Fibroblast of lung (primary cell): Measurements from ENCODE around the gene MXD1. TPM values are rescaled to one million over a fixed set of nuclear protein-coding genes. Genes with fewer than 3 reads are reported as not detected.

Source experiments
- DNase-seq, 2 donors: peaks; one replicate each; pipeline versions ENCODE4 v3.0.0 to v3.0.0-alpha.2; 2010; ENCODE audit warnings: low read depth in 2 of 2
- H2AFZ ChIP-seq: 2 replicates; pipeline ENCODE4 v1.5.1; 2012; ENCODE audit warnings: low read length, control low read depth, inconsistent platforms
- H3K27ac ChIP-seq: 2 replicates; pipeline ENCODE4 v1.5.1; 2011; ENCODE audit warnings: low read length, control low read depth; ENCODE audit not compliant: insufficient read depth
- H3K27me3 ChIP-seq: 2 replicates; pipeline ENCODE4 v1.5.1; 2011; ENCODE audit warnings: mild to moderate bottlenecking, low read length; ENCODE audit not compliant: control insufficient read depth, insufficient read depth
- H3K36me3 ChIP-seq: 2 replicates; pipeline ENCODE4 v1.5.1; 2011; ENCODE audit warnings: low read length; ENCODE audit not compliant: control insufficient read depth, insufficient read depth
- H3K4me1 ChIP-seq: 2 replicates; pipeline ENCODE4 v1.5.1; 2011; ENCODE audit warnings: low read length; ENCODE audit not compliant: control insufficient read depth, insufficient read depth; ENCODE audit errors: extremely low read depth
- H3K4me2 ChIP-seq: 2 replicates; pipeline ENCODE4 v1.5.1; 2011; ENCODE audit warnings: low read length, control low read depth; ENCODE audit not compliant: insufficient read depth; ENCODE audit errors: extremely low read depth
- H3K4me3 ChIP-seq, 4 experiments: fragments of 200-600 bp in 1 of 4; sonication (generic) in 1 of 4; replicated peaks in 1 of 4; 2 replicates each; pipeline ENCODE4 v1.5.1; 2011 to 2016; ENCODE audit warnings: low read length in 4 of 4, low read depth in 3 of 4, mild to moderate bottlenecking in 3 of 4, control low read depth in 2 of 4, inconsistent platforms in 1 of 4, mixed read lengths in 1 of 4; ENCODE audit not compliant: insufficient read depth in 1 of 4; ENCODE audit errors: control extremely low read depth in 1 of 4
- H3K79me2 ChIP-seq: 2 replicates; pipeline ENCODE4 v1.5.1; 2012; ENCODE audit warnings: mild to moderate bottlenecking, low read length, inconsistent platforms; ENCODE audit not compliant: control insufficient read depth, insufficient read depth
- H3K9ac ChIP-seq: 2 replicates; pipeline ENCODE4 v1.5.1; 2011; ENCODE audit warnings: mild to moderate bottlenecking, low read length, control low read depth; ENCODE audit not compliant: insufficient read depth
- H3K9me3 ChIP-seq: 2 replicates; pipeline ENCODE4 v1.5.1; 2012; ENCODE audit warnings: low read depth, low read length; ENCODE audit not compliant: control insufficient read depth, insufficient read depth
- H4K20me1 ChIP-seq: 2 replicates; pipeline ENCODE4 v1.5.1; 2011; ENCODE audit warnings: low read length; ENCODE audit not compliant: control insufficient read depth, insufficient read depth; ENCODE audit errors: extremely low read depth
- EZH2 ChIP-seq: IDR thresholded peaks from 2 replicates; pipeline ENCODE4 v1.5.1; 2012; ENCODE audit warnings: low read length, control low read depth, mild to moderate bottlenecking; ENCODE audit errors: missing control alignments
- polyA plus RNA-seq, 2 donors: library from polyadenylated mRNA; depleted of rRNA in 1 of 2; stranded (reverse) in 1 of 2; unstranded in 1 of 2; fragments of >200 nt; gene quantifications; 2 replicates each; pipeline ENCODE4 v1.2.1, GENCODE V29; 2011 to 2012; ENCODE audit warnings: missing spikeins in 1 of 2
- total RNA-seq: library from RNA; depleted of rRNA; stranded (reverse); fragments of >200 nt; gene quantifications from 2 replicates; pipeline ENCODE4 v1.2.1, GENCODE V29; 2014
- TF ChIP-seq, protein P1 (sequence below), 2 donors: IDR thresholded peaks in 1 of 2; conservative IDR thresholded peaks in 1 of 2; 1 replicate in 1 of 2; 2 replicates in 1 of 2; pipeline ENCODE4 v1.5.1; 2011 to 2012; ENCODE audit warnings: low read length in 2 of 2, control low read depth in 1 of 2, inconsistent platforms in 1 of 2, low read depth in 1 of 2, mild to moderate bottlenecking in 1 of 2

Gene MXD1
- total and polyA plus RNA-seq, 2 donors (not counting 1 experiment from before 2014, with no cell fraction given), result 5.4 to 8.4 TPM

DNA sequence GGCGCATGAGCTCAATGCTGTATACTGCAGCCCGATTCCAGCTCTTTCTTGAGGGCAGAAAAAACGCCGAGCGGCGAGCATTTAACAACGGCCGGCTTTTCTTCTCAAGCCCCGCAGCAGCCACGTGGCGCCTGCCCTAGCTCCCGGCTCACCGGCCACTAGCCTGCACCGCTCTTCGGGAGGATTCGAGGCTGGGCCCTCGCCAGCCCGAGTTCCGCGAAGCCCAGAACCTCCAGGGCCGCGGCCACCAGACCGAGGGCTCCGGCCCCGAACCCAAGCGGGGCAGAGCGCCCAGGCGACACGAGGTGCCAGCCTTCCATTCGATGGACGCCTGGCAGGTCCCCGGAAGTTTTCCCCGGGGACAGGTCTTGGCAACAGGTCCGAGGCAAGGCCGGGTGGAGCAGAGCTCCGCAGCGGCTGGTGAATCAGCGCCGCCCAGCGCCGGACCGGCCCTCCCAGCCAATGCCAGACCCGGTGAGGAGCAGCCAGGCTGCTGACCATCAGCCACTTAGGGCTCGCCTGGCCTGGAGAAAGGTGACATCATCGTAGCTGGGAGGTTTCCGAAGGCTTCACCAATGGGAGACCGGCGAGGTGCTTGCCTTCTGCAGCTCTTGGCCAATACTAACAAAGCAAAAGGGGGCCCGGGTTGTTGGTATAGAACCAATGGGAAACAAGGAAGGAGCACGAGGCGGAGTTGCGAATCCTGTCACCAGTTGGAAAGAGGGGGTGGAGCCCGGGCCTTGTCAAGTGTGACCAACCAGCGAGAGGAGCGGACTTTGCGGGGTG is 552 bp upstream of the MXD1 start:
- Histone ChIP-seq H3K9ac (peak overlapping the region; percentile 91), H4K20me1 (no peaks in the 10 kb centered on the region), H3K4me1 (peaks cover 5% of the 10 kb centered on the region), H3K27ac (peak overlapping the region; percentile 92), H3K79me2 (no peaks in the 10 kb centered on the region), H3K27me3 (no peaks in the 10 kb centered on the region), H2AFZ (peak overlapping the region; percentile 45), H3K4me3 (peak overlapping the region; percentile 56 to 81 (median 66)), H3K9me3 (no peaks in the 10 kb centered on the region), H3K4me2 (peak overlapping the region; percentile 82), H3K36me3 (peaks cover 2% of the 10 kb centered on the region)
- no peak for TF ChIP-seq EZH2
- TF ChIP-seq, protein P1, sequence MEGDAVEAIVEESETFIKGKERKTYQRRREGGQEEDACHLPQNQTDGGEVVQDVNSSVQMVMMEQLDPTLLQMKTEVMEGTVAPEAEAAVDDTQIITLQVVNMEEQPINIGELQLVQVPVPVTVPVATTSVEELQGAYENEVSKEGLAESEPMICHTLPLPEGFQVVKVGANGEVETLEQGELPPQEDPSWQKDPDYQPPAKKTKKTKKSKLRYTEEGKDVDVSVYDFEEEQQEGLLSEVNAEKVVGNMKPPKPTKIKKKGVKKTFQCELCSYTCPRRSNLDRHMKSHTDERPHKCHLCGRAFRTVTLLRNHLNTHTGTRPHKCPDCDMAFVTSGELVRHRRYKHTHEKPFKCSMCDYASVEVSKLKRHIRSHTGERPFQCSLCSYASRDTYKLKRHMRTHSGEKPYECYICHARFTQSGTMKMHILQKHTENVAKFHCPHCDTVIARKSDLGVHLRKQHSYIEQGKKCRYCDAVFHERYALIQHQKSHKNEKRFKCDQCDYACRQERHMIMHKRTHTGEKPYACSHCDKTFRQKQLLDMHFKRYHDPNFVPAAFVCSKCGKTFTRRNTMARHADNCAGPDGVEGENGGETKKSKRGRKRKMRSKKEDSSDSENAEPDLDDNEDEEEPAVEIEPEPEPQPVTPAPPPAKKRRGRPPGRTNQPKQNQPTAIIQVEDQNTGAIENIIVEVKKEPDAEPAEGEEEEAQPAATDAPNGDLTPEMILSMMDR (conservative IDR thresholded peaks at IDR 0.05 in 1 of 2, IDR thresholded peaks at IDR 0.05 in 1 of 2; ENCODE audit: low read depth in 1 of 2, low read length in 2 of 2), result peak in 1 of 2 donors; percentile 0
- DNase-seq, result peak; percentile 100

DNA sequence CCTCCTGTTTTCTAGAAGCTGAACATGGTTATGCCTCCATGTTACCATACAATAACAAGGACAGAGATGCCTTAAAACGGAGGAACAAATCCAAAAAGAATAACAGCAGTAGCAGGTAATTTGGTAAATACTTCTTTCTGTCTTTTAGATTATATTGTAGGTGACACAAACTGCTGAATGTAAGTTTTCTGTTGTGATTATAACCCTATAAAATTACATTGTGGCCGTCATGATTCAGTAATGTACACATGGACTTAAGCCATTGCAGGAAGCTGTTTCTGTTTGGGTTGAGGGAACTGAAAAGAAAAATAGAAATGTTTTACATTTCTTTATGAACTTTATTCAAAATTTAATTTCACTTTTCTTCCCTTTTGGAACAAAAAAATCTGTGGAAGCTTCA is 1.2 kb downstream of the MXD1 start:
- Histone ChIP-seq H3K79me2 (no peaks in the 10 kb centered on the region), H4K20me1 (no peaks in the 10 kb centered on the region), H3K9ac (no peak overlapping the region), H2AFZ (no peak overlapping the region), H3K9me3 (no peaks in the 10 kb centered on the region), H3K27me3 (no peaks in the 10 kb centered on the region), H3K27ac (no peak overlapping the region), H3K36me3 (peaks cover 2% of the 10 kb centered on the region), H3K4me2 (peak overlapping the region; percentile 83), H3K4me1 (peaks cover 5% of the 10 kb centered on the region), H3K4me3 (peak overlapping the region; percentile 71 to 85 (median 81))
- no peak for DNase-seq
- TF ChIP-seq EZH2, result no peak
- TF ChIP-seq, protein P1 (conservative IDR thresholded peaks at IDR 0.05 in 1 of 2, IDR thresholded peaks at IDR 0.05 in 1 of 2; ENCODE audit: low read depth in 1 of 2, low read length in 2 of 2), result no peak

DNA sequence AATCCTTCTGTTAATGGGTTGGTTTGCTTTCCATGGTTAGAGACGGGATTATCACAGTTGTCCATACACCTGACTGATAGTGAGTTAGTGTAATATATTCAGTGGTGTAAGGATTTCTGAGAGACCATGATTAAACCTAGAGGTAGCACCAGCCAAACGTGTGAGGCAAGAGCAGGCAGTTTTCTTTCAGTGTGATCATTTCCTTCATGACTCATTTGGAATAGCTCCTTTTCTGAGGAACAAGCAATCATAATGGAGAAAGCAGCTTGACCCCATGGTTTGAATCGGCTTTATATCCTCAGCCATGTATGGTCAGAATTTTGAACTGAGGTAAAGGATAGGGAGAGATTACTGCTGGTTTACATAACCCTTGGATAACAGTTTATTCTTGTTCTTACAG is 2.9 kb downstream of the MXD1 start:
- H3K9me3 ChIP-seq, result no peaks in the 10 kb centered on the region
- peak overlapping the region; percentile 60 for H2AFZ ChIP-seq
- no peaks in the 10 kb centered on the region for H3K27me3 ChIP-seq
- H3K79me2 ChIP-seq, result no peaks in the 10 kb centered on the region
- peak overlapping the region; percentile 46 for H3K27ac ChIP-seq
- peak overlapping the region; percentile 44 for H3K4me2 ChIP-seq
- DNase-seq, result peak; percentile 88 to 90
- H4K20me1 ChIP-seq, result no peaks in the 10 kb centered on the region
- peaks cover 5% of the 10 kb centered on the region for H3K4me1 ChIP-seq
- no peak for TF ChIP-seq EZH2
- TF ChIP-seq, protein P1 (conservative IDR thresholded peaks at IDR 0.05 in 1 of 2, IDR thresholded peaks at IDR 0.05 in 1 of 2; ENCODE audit: low read depth in 1 of 2, low read length in 2 of 2), result no peak
- H3K4me3 ChIP-seq, result peak overlapping the region in 1 of 4 experiments; percentile 81
- H3K9ac ChIP-seq, result no peak overlapping the region
- H3K36me3 ChIP-seq, result peaks cover 2% of the 10 kb centered on the region
